ENCODE measurements around the gene KMT5B.

- TF ChIP-seq POLR2A (IDR thresholded peaks at IDR 0.05): no peak
- no peak for TF ChIP-seq CTCF (IDR thresholded peaks at IDR 0.05 in 8 of 11, conservative IDR thresholded peaks at IDR 0.05 in 3 of 11)
- TF ChIP-seq POLR2AphosphoS5 (IDR thresholded peaks at IDR 0.05): no peak
Measured at GRCh38 chr11:68113986-68114385, 99.1 kb downstream of the KMT5B start.
